HepG2 (cell line): Measurements from ENCODE around the gene DTNA. TPM values are rescaled to one million over a fixed set of nuclear protein-coding genes. Genes with fewer than 3 reads are reported as not detected.
A peak's percentile ranks its signal among the peaks of the same experiment; 100 is the strongest.

Source experiments
- AKAP8 ChIP-seq: sonication (generic); formaldehyde crosslinking; IDR thresholded peaks from 2 replicates; pipeline ENCODE4 v1.5.1; 2020; ENCODE audit warnings: mild to moderate bottlenecking, missing genetic modification reagents
- HNF1A ChIP-seq, 2 experiments: sonication (generic) in 1 of 2; formaldehyde crosslinking in 1 of 2; IDR thresholded peaks; 2 replicates each; pipeline versions ENCODE4 v1.4.0 to v1.6.1; 2016 to 2020; ENCODE audit warnings: borderline replicate concordance in 1 of 2, low read depth in 1 of 2, mild to moderate bottlenecking in 1 of 2, missing genetic modification reagents in 1 of 2
- HOMEZ ChIP-seq: IDR thresholded peaks from 2 replicates; pipeline ENCODE4 v1.6.1; 2016; ENCODE audit warnings: low read depth
- JUND ChIP-seq: sonication (generic); formaldehyde crosslinking; IDR thresholded peaks from 2 replicates; pipeline ENCODE4 v1.8.0; 2022; ENCODE audit warnings: mild to moderate bottlenecking, missing genetic modification reagents
- PREB ChIP-seq: sonication (generic); formaldehyde crosslinking; IDR thresholded peaks from 2 replicates; pipeline ENCODE4 v1.4.0; 2020; ENCODE audit warnings: missing genetic modification reagents
- PRPF4 ChIP-seq: fragments of 200-400 bp; formaldehyde crosslinking; IDR thresholded peaks from 2 replicates; pipeline ENCODE4 v1.6.1; 2016; ENCODE audit warnings: low read length, low read depth; ENCODE audit not compliant: poor library complexity, severe bottlenecking
- TEAD3 ChIP-seq: optimal IDR thresholded peaks from 2 replicates; pipeline ENCODE3; 2016; ENCODE audit warnings: borderline replicate concordance
- TFAP4 ChIP-seq: sonication (generic); IDR thresholded peaks from 2 replicates; pipeline ENCODE4 v1.6.1; 2016; ENCODE audit warnings: low read depth, borderline replicate concordance
- ZNF24 ChIP-seq: fragments of 450-650 bp; IDR thresholded peaks from 2 replicates; pipeline ENCODE4 v1.6.1; 2017; ENCODE audit warnings: antibody characterized with exemption, mild to moderate bottlenecking
- ZNF589 ChIP-seq: sonication (generic); formaldehyde crosslinking; conservative IDR thresholded peaks from 2 replicates; pipeline ENCODE4 v1.8.0; 2022; ENCODE audit warnings: mild to moderate bottlenecking, moderate library complexity, missing genetic modification reagents
- ZNF710 ChIP-seq: sonication (generic); formaldehyde crosslinking; IDR thresholded peaks from 2 replicates; pipeline ENCODE4 v1.5.0; 2020; ENCODE audit warnings: mild to moderate bottlenecking, missing genetic modification reagents, borderline replicate concordance
- polyA plus RNA-seq, 8 experiments: library from polyadenylated mRNA; depleted of rRNA in 3 of 8; stranded (reverse) in 7 of 8; unstranded in 1 of 8; fragments of >200 nt; fragmentation: Illumina TruSeq in 4 of 8; extraction: Trizol in 4 of 8; gene quantifications; 2 replicates each; pipeline versions ENCODE4 v1.2.1 to v1.2.3, GENCODE V29; 2011 to 2016; ENCODE audit warnings: low read depth in 4 of 8, missing spikeins in 1 of 8, mixed read lengths in 1 of 8; ENCODE audit not compliant: insufficient read depth in 1 of 8
- total RNA-seq, 5 experiments: library from RNA; depleted of rRNA; stranded (reverse); fragments of >200 nt; fragmentation: Illumina TruSeq; extraction: Trizol; gene quantifications; 2 replicates each; pipeline ENCODE4 v1.2.3, GENCODE V29; 2016; ENCODE audit warnings: low read depth in 1 of 5

The DTNA gene
- total and polyA plus RNA-seq, 2 of the 13 experiments (the other 11 are each of a cell fraction or from before 2014, with no cell fraction given) = 8.5 to 29.0 TPM

- TF ChIP-seq PRPF4 (no peak), ZNF24 (no peak), PREB (no peak), JUND (peak; percentile 96), ZNF589 (CRISPR knock-in tag) (no peak), ZNF710 (CRISPR knock-in tag) (peak; percentile 93), TEAD3 (CRISPR knock-in tag) (peak; percentile 60), HOMEZ (CRISPR knock-in tag) (peak; percentile 17; the same call in 1 of the 2 replicates), HNF1A (IDR thresholded peaks at IDR 0.05; ENCODE audit: low read depth) (peak; percentile 52; the same call in 1 of the 2 replicates), HNF1A (CRISPR knock-in tag; IDR thresholded peaks at IDR 0.05; ENCODE audit: borderline replicate concordance) (peak; percentile 77; the same call in 1 of the 2 replicates), TFAP4 (peak; percentile 39; the same call in 1 of the 2 replicates), AKAP8 (CRISPR knock-in tag) (no peak)
Observed at GRCh38 chr18:34929336-34929780, 219.3 kb downstream of the DTNA start (continued).
